ENCODE results near the gene CKB. TPM values are rescaled to one million over a fixed set of nuclear protein-coding genes. Genes with fewer than 3 reads are reported as not detected.

Gene CKB
- total RNA-seq (2014; rRNA removed; shearing (Covaris generic)): 14.1 and 21.2 TPM in 2 replicates
- polyA plus RNA-seq (2015; cell fraction: cytosol; rRNA removed): 101 TPM in 2 replicates
- polyA plus RNA-seq (2015; cell fraction: nucleus; rRNA removed): 154 and 229 TPM in 2 replicates

DNA sequence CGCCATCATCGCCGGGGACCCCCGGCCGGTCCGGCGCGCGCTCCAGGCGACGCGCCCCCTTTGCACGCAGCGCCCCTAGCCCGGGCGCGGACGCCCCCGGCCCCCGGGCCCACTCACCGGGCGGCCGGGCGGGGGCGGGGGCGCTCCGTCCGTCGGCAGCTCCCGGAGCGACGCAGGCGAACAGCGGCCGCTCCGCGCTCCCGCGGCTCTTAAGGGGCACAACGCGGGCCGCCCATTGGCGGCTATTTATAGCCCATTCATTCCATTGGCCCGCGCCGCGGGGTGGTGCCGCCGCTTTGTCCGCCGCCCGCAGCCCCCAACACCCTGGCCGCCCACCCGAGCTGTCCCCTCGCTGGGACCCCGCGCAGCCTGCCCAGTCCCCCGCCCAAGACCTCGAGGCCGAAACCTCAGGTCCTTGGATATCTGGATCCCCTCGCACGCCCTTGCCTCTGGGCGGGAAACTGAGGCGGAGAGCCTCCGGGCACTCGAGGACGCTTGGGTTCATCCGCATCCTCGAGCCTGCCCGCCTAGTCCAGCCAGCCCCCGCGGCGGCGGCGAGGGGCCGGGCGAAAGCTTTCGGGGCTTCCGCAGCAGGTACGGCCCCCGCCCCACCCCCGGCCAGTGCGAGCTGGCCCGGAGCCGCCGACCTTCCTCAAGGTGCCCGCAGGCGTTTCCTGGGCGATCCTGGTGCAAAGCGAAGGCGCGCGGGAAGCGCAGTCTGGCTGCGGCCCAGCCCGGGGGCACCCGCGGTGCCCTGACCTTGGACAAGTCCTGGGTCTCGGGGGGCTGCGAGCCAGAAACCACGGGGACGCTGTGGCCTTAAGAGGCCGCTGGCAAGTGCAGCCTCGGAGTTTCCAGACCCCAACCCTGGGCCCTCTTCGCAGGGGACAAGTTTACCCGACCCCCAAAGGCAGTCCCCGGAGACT lies at the start of gene CKB:
TSS of gene CKB (minus strand) at position 182 of the 926 bp plus-strand sequence. CDS start 337 bp downstream, outside the sequence.
- in situ Hi-C loops (cut with HindIII; ENCODE audit: low pct_unique_long_range_greater_than_20kb, low sequenced_read_pairs): no loop called here
- DNase-seq (ENCODE audit: low read depth, low spot score): peak; percentile 65

DNA sequence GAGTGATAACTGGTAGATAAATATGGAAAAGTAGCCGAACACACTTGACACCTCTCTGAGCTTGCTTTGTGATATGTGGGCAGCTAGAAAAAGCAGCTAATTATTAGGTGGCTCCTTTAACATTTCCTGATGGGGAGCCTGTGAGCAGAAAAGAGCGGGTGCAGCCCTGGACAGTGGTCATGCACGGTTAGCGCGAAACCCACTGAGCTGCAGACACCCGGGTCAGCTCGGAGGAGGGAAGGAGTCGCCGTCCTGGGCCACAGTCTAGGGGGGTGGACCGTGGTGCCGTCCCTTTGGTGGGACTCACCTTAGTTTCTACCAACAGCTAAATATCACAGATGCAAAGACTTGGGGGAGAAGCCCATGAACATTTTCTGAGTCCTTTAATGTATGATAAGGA lies 46.8 kb upstream of the CKB start:
- in situ Hi-C loops (cut with HindIII; ENCODE audit: low pct_unique_long_range_greater_than_20kb, low sequenced_read_pairs): no loop called here
- DNase-seq (ENCODE audit: low read depth, low spot score): no peak

GRCh38 chr14:103568952-103569351 lies 46.3 kb upstream of the CKB start:
- no peak for DNase-seq (ENCODE audit: low read depth, low spot score)
- in situ Hi-C loops (cut with HindIII; ENCODE audit: low pct_unique_long_range_greater_than_20kb, low sequenced_read_pairs): no loop called here

GRCh38 chr14:103563844-103564505 lies 41.3 kb upstream of the CKB start:
- in situ Hi-C loops (cut with HindIII; ENCODE audit: low pct_unique_long_range_greater_than_20kb, low sequenced_read_pairs): no loop called here

DNA sequence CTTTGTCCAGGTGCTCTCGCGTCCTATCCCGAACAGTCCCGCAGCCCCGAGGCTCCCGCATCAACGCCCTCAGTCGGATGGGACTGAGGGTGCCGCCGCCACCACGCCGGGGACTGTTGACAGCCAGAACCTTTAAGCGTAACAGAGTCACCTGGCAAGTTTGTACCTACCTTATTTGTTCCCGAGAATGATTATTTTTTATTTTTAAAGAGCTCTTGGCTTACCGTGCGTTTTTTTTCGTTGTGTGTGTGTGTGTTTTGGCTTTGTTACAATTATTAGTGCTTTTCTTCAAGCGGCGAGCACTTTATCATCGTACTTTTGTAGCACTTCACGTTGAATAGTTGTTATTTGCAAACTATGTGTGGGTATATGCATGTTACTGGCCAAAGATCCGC lies 40.6 kb upstream of the CKB start:
- in situ Hi-C loops (cut with HindIII; ENCODE audit: low pct_unique_long_range_greater_than_20kb, low sequenced_read_pairs): no loop called here
- DNase-seq (ENCODE audit: low read depth, low spot score): no peak

More at GRCh38 chr14:103563844-103564505, 41.3 kb upstream of the CKB start:
- DNase-seq (ENCODE audit: low read depth, low spot score): no peak

- peak; percentile 69 for DNase-seq (ENCODE audit: low read depth, low spot score)
- in situ Hi-C loops (cut with HindIII; ENCODE audit: low pct_unique_long_range_greater_than_20kb, low sequenced_read_pairs): no loop called here
Observed at GRCh38 chr14:103562429-103563225, 40.0 kb upstream of the CKB start, which contains the start of the genes BAG5 and COA8. BAG5 (minus strand) TSS chr14:103562657; CDS start chr14:103561164, 1,493 bp downstream. COA8 (plus strand) TSS chr14:103562960; CDS start chr14:103563002, 42 bp downstream.

DNA sequence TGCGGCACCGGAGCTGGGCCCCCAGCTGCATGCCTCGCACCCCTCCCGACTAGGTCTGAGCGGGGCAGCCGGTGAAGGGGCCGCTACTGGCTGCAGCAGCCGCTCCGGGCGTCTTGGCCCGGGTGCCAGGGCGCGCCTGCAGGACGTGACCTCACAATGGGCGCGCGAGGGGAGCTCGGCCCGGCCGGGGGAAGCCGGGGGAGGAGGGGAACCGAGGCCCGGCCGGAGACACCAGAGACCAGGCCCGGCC lies 39.5 kb upstream of the CKB start:
- in situ Hi-C loops (cut with HindIII; ENCODE audit: low pct_unique_long_range_greater_than_20kb, low sequenced_read_pairs): no loop called here
- DNase-seq (ENCODE audit: low read depth, low spot score): peak; percentile 42

- in situ Hi-C loops (cut with HindIII; ENCODE audit: low pct_unique_long_range_greater_than_20kb, low sequenced_read_pairs): no loop called here
- DNase-seq (ENCODE audit: low read depth, low spot score): peak; percentile 34
Observed at GRCh38 chr14:103561381-103562178, 39.0 kb upstream of the CKB start.

DNA sequence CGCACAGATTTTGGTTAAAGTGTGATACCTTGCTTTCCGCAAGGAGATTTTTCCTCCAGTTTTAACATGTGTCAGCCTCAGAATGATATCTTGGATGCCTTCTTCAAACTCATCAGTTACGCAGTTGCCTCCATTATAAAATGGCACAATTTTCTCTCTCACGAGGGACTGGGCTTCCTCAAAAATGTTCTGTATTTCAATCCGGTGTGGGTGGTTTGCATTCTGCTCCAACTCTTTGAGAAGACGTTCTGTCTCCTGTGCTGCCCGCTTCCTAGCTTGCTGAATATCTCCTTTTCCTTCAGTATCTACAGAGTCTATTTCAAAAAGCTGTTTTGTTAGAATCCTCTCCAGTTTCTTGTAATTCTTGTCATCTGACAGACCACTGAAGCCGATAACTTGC lies 38.1 kb upstream of the CKB start:
- in situ Hi-C loops (cut with HindIII; ENCODE audit: low pct_unique_long_range_greater_than_20kb, low sequenced_read_pairs): no loop called here
- no peak for DNase-seq (ENCODE audit: low read depth, low spot score)

GRCh38 chr14:103559766-103560165 lies 37.1 kb upstream of the CKB start:
- in situ Hi-C loops (cut with HindIII; ENCODE audit: low pct_unique_long_range_greater_than_20kb, low sequenced_read_pairs): no loop called here
- no peak for DNase-seq (ENCODE audit: low read depth, low spot score)

DNA sequence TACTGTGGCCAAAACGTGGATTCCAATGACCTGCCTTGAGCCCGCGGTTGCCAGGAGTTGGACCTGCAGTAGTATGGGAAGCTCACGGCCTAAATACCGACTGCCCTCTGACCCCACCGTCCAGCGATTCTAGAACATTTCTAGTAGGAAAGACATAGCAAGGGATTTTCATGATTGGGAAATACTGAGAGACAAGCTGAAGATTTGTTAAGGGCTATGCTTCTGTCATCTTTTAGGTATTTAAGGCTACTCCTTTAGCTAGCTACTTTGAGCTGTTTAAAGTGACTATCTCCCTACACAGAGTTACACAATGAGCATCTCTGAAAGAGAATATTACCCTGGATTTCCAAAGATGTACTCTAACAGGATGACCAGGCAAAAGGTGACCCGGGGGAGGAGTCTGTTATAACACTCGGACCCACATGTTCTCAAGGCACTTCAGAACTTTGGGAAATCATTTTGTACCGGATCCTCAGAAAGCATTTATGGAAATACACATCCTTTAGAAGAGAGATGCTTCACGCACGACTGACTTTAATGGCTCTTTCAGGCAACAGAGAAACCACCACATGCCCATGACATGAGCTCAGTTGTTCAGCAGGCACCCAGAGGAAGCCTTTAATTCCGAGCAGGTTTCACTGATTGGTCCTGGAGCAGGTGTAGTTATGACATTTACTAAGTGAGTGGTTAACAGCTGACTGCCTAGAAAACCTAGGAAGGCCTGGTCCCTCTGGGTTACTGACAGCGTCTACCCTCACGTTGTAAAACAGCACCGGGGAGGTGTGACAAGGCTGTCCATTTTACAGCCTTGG lies 35.6 kb upstream of the CKB start:
- in situ Hi-C loops (cut with HindIII; ENCODE audit: low pct_unique_long_range_greater_than_20kb, low sequenced_read_pairs): no loop called here
- DNase-seq (ENCODE audit: low read depth, low spot score): no peak

DNA sequence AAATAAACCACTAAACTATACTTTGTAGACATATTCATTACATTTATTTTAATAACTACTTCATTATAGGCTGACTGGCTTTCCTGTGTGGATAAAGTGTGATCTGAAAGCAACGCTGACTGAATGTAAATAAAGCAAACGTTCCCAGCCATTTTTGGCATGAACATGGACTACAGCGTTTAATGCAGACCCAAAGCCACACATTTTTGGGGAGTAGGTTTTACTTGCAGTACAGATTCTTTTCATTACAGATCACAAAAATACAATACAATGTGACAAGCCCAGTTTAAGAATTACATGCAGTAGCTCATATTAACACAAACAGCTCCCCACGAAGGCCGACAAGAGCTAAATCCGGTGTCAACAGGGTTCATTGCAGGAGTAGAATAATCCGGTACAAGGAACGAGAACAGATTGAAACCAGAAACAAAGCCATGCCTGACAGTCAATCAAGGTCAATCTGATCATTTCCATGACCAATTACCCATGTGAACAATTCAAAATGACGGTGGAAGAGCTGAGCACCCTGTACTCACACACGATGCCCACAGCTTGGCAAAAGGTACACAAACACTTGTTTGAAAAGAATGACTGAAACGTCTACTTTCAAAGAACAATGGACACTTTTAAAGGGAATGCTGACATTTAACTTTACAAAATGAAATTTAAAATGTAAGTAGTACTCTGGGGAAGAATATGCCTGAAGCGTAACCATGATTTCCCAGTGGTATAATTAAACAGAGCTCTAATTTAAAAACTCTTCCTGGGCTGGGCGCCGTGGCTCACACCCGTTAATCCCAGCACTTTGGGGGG lies 34.5 kb upstream of the CKB start:
- in situ Hi-C loops (cut with HindIII; ENCODE audit: low pct_unique_long_range_greater_than_20kb, low sequenced_read_pairs): no loop called here
- DNase-seq (ENCODE audit: low read depth, low spot score): peak; percentile 70

DNA sequence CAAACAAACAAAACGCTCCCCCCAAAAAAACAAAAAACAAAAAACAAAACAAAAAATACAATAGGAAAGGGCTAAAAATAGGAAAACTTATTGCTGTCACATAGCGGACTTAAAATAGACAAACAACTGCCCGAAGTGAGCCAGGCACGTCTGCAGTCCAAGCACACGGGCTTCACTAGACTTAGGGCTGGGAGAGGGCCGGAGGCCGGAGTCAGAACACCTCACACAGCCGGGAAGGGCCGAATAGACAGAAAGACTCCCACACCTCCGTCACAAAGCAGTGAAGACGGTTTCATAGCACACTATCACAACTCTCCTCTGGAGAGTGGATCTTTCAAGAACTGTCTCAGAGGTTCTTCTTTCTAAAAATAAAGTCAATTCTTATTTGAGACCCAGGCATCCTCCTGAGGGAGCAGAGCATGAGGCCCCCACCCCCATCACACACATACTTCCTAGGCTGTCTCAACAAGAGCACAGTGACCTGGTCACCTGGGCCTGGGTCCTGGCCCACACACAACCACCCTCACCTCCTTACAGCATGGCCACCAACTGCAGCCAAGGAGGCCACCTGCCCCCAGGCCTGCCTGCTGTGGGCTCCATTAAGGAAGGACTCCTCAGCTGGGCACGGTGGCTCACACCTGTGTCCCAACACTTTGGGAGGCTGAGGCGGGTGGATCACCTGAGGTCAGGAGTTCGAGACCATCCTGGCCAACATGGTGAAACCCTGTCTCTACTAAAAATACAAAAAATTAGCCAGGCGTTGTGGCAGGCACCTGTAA lies 33.1 kb upstream of the CKB start:
- in situ Hi-C loops (cut with HindIII; ENCODE audit: low pct_unique_long_range_greater_than_20kb, low sequenced_read_pairs): no loop called here
- no peak for DNase-seq (ENCODE audit: low read depth, low spot score)

- no peak for DNase-seq (ENCODE audit: low read depth, low spot score)
- in situ Hi-C loops (cut with HindIII; ENCODE audit: low pct_unique_long_range_greater_than_20kb, low sequenced_read_pairs): no loop called here
Observed at GRCh38 chr14:103552846-103553210, 30.2 kb upstream of the CKB start.
